Fibroblast of villous mesenchyme (primary cell): ENCODE data around the gene SPDEF. TPM values are rescaled to one million over a fixed set of nuclear protein-coding genes. Genes with fewer than 3 reads are reported as not detected.

ENCODE experiments used
- DNase-seq: peaks from one replicate; pipeline ENCODE4 v3.0.0-alpha.2; 2010; ENCODE audit warnings: low read depth
- H3K4me3 ChIP-seq: 2 replicates; pipeline ENCODE4 v1.5.1; 2011; ENCODE audit warnings: low read depth, mild to moderate bottlenecking, low read length
- total RNA-seq: library from RNA; depleted of rRNA; stranded (reverse); fragments of >200 nt; gene quantifications from 2 replicates; pipeline ENCODE4 v1.2.3, GENCODE V29; 2012
- TF ChIP-seq, protein P1 (sequence below): IDR thresholded peaks from 2 replicates; pipeline ENCODE4 v1.5.1; 2012; ENCODE audit warnings: low read depth, mild to moderate bottlenecking, low read length; ENCODE audit not compliant: insufficient read depth

The SPDEF gene
- total RNA-seq, 1 donor: under 0.01 TPM

DNA sequence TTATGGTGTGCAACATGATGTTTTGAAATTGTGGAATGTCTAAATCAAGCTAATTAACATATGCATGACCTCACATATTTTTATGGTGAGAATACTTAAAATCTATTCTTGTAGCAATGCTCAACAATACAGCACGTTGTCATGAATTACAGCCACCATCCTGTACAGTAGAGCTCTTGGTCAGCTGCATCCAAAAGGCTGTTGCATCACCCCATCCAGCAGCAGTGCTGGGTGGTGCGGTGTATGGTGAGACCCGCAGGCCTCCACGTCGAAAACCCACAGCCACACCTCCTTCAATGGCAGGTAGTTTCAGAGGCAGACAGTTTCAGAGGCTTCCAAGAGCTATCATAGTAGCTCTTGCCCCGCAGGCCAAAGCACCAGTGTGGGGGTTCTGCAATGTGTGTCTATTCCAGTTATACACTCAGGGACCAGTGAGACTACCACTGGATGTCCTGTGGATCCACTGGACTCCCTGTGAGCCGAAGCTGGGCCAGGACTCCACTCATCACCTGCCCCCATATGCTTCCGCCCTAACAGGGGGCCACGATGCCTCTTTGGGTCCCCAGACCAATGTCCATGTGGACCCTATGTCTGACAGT is 66.8 kb downstream of the SPDEF start:
- TF ChIP-seq, protein P1, sequence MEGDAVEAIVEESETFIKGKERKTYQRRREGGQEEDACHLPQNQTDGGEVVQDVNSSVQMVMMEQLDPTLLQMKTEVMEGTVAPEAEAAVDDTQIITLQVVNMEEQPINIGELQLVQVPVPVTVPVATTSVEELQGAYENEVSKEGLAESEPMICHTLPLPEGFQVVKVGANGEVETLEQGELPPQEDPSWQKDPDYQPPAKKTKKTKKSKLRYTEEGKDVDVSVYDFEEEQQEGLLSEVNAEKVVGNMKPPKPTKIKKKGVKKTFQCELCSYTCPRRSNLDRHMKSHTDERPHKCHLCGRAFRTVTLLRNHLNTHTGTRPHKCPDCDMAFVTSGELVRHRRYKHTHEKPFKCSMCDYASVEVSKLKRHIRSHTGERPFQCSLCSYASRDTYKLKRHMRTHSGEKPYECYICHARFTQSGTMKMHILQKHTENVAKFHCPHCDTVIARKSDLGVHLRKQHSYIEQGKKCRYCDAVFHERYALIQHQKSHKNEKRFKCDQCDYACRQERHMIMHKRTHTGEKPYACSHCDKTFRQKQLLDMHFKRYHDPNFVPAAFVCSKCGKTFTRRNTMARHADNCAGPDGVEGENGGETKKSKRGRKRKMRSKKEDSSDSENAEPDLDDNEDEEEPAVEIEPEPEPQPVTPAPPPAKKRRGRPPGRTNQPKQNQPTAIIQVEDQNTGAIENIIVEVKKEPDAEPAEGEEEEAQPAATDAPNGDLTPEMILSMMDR: no peak
- peak; percentile 32 for DNase-seq
- H3K4me3 ChIP-seq: no peak overlapping the region

Other genes with a start within 250 kb of the SPDEF start
- 31.1 and 34.5 TPM in 2 replicates for gene NUDT3, start 163.7 kb downstream of the SPDEF start, total RNA-seq
- gene RPS10, start 130.3 kb downstream of the SPDEF start, total RNA-seq: 1,680 and 1,946 TPM in 2 replicates
- under 0.01 TPM in 2 replicates for gene PACSIN1, start 90.3 kb downstream of the SPDEF start, total RNA-seq
- gene ILRUN, start 140.4 kb upstream of the SPDEF start, total RNA-seq: 42.2 and 58.3 TPM in 2 replicates
- 72.5 and 75.7 TPM in 2 replicates for gene SNRPC, start 201.2 kb upstream of the SPDEF start, total RNA-seq
- gene BLTP3A, start 235.8 kb upstream of the SPDEF start, total RNA-seq: 7.4 and 12.5 TPM in 2 replicates